ENCODE measurements around the gene SNN. TPM values are rescaled to one million over a fixed set of nuclear protein-coding genes. Genes with fewer than 3 reads are reported as not detected.

Gene SNN
- total and polyA plus RNA-seq, 2 donors (not counting 1 experiment from before 2014, with no cell fraction given), result 55.4 to 63.3 TPM

DNA sequence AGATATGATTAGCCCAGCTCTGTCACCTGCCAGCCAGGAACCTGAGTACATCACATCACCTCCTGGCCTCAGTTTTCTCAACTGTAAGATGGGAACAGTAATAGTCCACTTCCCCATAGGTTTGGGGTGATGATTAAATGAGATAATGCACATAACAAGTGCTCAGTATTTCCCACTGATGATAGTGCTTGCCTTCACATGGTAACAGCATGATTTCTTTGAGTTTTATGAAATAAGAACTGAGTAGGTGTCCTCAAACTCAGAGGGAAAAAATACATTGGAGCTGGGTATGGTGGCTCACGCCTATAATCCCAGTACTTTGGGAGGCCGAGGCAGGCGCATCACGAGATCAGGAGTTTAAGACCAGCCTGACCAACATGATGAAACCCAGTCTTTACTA, 30.1 kb upstream of the SNN start:
- Histone ChIP-seq H3K9ac (ENCODE audit: low read length) (no peak overlapping the region), H4K20me1 (ENCODE audit: control insufficient read depth, insufficient read depth, low read length, poor library complexity, severe bottlenecking) (no peaks in the 10 kb centered on the region), H3K36me3 (replicated peaks in 1 of 2; ENCODE audit: control extremely low read depth in 1 of 2, control insufficient read depth in 1 of 2, extremely low read depth in 1 of 2, insufficient read depth in 2 of 2, low read length in 1 of 2) (no peaks in the 10 kb centered on the region), H2AFZ (ENCODE audit: insufficient read depth, low read depth, low read length, poor library complexity, severe bottlenecking) (no peak overlapping the region), H3K4me3 (ENCODE audit: control extremely low read depth in 1 of 5, extremely low read depth in 1 of 5, insufficient read depth in 1 of 5, low read depth in 2 of 5, low read length in 4 of 5) (no peak overlapping the region), H3K9me3 (ENCODE audit: control extremely low read depth in 1 of 3, control insufficient read depth in 2 of 3, insufficient read depth in 1 of 3, low read length in 2 of 3) (no peaks in the 10 kb centered on the region), H3K4me2 (replicated peaks; ENCODE audit: low read depth, low read length, poor library complexity, severe bottlenecking) (no peak overlapping the region), H3K27me3 (replicated peaks in 1 of 4; ENCODE audit: control extremely low read depth in 1 of 4, control insufficient read depth in 3 of 4, insufficient read depth in 4 of 4, low read length in 3 of 4) (no peaks in the 10 kb centered on the region), H3K27ac (ENCODE audit: low read length in 2 of 2) (no peak overlapping the region), H3K79me2 (ENCODE audit: control insufficient read depth, insufficient read depth, low read length) (peaks cover 3% of the 10 kb centered on the region), H3K4me1 (ENCODE audit: control insufficient read depth in 2 of 2, insufficient read depth in 2 of 2, low read length in 2 of 2) (peaks cover 7 to 15% of the 10 kb centered on the region in 2 donors)
- intact Hi-C loops (cut with micrococcal nuclease), result no loop called here
- no peak for ATAC-seq (ENCODE audit: low read depth)
- CTCF ChIA-PET, result interaction anchor here (0.8 to 2.1 kb wide), 5 partner anchors 59 to 674 kb away, joined by 3 to 7 read pairs (median 4); no protein-coding TSS in a partner anchor
- POLR2A ChIA-PET, result no interaction called here
- Mint-ChIP-seq H3K4me3 (no peak overlapping the region), H3K4me1 (peaks cover 15% of the 10 kb centered on the region), H3K9me3 (ENCODE audit: insufficient read depth) (no peaks in the 10 kb centered on the region), H3K27me3 (no peaks in the 10 kb centered on the region), H3K27ac (no peak overlapping the region)
- no peak for DNase-seq
- 83% methylated on average over 1 of the region's 4 CpGs for WGBS (ENCODE audit: insufficient coverage)
- TF ChIP-seq EZH2 (IDR thresholded peaks at IDR 0.05; ENCODE audit: borderline replicate concordance, insufficient read depth, low read depth, low read length, poor library complexity, severe bottlenecking), result no peak
- TF ChIP-seq, protein P1, sequence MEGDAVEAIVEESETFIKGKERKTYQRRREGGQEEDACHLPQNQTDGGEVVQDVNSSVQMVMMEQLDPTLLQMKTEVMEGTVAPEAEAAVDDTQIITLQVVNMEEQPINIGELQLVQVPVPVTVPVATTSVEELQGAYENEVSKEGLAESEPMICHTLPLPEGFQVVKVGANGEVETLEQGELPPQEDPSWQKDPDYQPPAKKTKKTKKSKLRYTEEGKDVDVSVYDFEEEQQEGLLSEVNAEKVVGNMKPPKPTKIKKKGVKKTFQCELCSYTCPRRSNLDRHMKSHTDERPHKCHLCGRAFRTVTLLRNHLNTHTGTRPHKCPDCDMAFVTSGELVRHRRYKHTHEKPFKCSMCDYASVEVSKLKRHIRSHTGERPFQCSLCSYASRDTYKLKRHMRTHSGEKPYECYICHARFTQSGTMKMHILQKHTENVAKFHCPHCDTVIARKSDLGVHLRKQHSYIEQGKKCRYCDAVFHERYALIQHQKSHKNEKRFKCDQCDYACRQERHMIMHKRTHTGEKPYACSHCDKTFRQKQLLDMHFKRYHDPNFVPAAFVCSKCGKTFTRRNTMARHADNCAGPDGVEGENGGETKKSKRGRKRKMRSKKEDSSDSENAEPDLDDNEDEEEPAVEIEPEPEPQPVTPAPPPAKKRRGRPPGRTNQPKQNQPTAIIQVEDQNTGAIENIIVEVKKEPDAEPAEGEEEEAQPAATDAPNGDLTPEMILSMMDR (IDR thresholded peaks at IDR 0.05), result no peak

DNA sequence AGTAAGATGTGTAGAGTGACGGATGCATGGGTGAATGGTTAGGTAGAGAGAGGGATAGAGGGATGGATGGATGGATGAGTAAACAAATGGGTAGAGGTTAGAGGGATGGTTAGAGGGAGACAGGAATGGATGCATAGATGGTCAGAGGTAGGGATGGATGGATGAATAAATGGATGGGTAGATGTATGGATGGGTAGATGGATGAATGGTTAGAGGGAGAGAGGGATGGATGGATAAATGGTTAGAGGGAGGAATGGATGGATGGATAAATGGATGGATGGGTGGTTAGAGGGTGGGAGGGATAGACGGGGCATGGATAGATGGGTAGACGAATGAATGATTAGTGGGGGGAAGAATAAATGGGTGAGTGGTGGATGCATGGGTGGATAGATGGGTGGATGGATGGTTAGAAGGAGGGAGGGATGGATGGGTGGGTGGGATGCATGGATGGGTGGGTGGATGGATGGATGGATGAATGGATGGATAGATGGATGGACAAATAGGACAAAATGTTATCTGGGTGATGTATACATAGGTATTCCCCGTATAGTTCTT, 29.2 kb upstream of the SNN start:
- Mint-ChIP-seq H3K9me3 (ENCODE audit: insufficient read depth) (no peaks in the 10 kb centered on the region), H3K27ac (no peak overlapping the region), H3K4me1 (peaks cover 11% of the 10 kb centered on the region), H3K4me3 (no peak overlapping the region), H3K27me3 (no peaks in the 10 kb centered on the region)
- Histone ChIP-seq H2AFZ (ENCODE audit: insufficient read depth, low read depth, low read length, poor library complexity, severe bottlenecking) (no peak overlapping the region), H3K4me3 (ENCODE audit: control extremely low read depth in 1 of 5, extremely low read depth in 1 of 5, insufficient read depth in 1 of 5, low read depth in 2 of 5, low read length in 4 of 5) (no peak overlapping the region), H3K4me2 (replicated peaks; ENCODE audit: low read depth, low read length, poor library complexity, severe bottlenecking) (no peak overlapping the region), H3K79me2 (ENCODE audit: control insufficient read depth, insufficient read depth, low read length) (peaks cover 3% of the 10 kb centered on the region), H3K4me1 (ENCODE audit: control insufficient read depth in 2 of 2, insufficient read depth in 2 of 2, low read length in 2 of 2) (peaks cover 7 to 14% of the 10 kb centered on the region in 2 donors), H3K27me3 (replicated peaks in 1 of 4; ENCODE audit: control extremely low read depth in 1 of 4, control insufficient read depth in 3 of 4, insufficient read depth in 4 of 4, low read length in 3 of 4) (no peaks in the 10 kb centered on the region), H3K9me3 (ENCODE audit: control extremely low read depth in 1 of 3, control insufficient read depth in 2 of 3, insufficient read depth in 1 of 3, low read length in 2 of 3) (no peaks in the 10 kb centered on the region), H3K27ac (ENCODE audit: low read length in 2 of 2) (no peak overlapping the region), H3K36me3 (replicated peaks in 1 of 2; ENCODE audit: control extremely low read depth in 1 of 2, control insufficient read depth in 1 of 2, extremely low read depth in 1 of 2, insufficient read depth in 2 of 2, low read length in 1 of 2) (no peaks in the 10 kb centered on the region), H4K20me1 (ENCODE audit: control insufficient read depth, insufficient read depth, low read length, poor library complexity, severe bottlenecking) (no peaks in the 10 kb centered on the region), H3K9ac (ENCODE audit: low read length) (no peak overlapping the region)
- intact Hi-C loops (cut with micrococcal nuclease), result no loop called here
- no peak for TF ChIP-seq EZH2 (IDR thresholded peaks at IDR 0.05; ENCODE audit: borderline replicate concordance, insufficient read depth, low read depth, low read length, poor library complexity, severe bottlenecking)
- TF ChIP-seq, protein P1 (IDR thresholded peaks at IDR 0.05), result no peak
- POLR2A ChIA-PET, result no interaction called here
- CTCF ChIA-PET, result interaction anchor here (0.6 to 5.3 kb wide), 12 partner anchors 8 to 231 kb away, joined by 3 to 128 read pairs (median 4); no protein-coding TSS in a partner anchor
- no peak for DNase-seq
- no peak for ATAC-seq (ENCODE audit: low read depth)
- WGBS (ENCODE audit: insufficient coverage), result 33% methylated on average over 3 of the region's 4 CpGs

Measured in B cell (primary cell).